GM23248 (cell line): Measurements from ENCODE around the gene NLK. TPM values are rescaled to one million over a fixed set of nuclear protein-coding genes. Genes with fewer than 3 reads are reported as not detected.

Source experiments
- DNase-seq: peaks from one replicate; pipeline ENCODE4 v3.0.0-alpha.2; 2015
- H2AFZ ChIP-seq: fragments of 200-600 bp; sonication (generic); 2 replicates; pipeline ENCODE4 v1.6.1; 2016; ENCODE audit warnings: antibody characterized with exemption
- H3F3A ChIP-seq: fragments of 200-600 bp; sonication (generic); 2 replicates; pipeline ENCODE4 v1.6.1; 2016; ENCODE audit warnings: mild to moderate bottlenecking, antibody characterized with exemption, mixed run types; ENCODE audit not compliant: insufficient read depth
- H3K27ac ChIP-seq: fragments of 200-600 bp; sonication (generic); 2 replicates; pipeline ENCODE4 v1.5.1; 2016; ENCODE audit warnings: mild to moderate bottlenecking
- H3K27me3 ChIP-seq: fragments of 200-600 bp; sonication (generic); replicated peaks from 2 replicates; pipeline ENCODE4 v1.6.1; 2016; ENCODE audit warnings: mild to moderate bottlenecking; ENCODE audit not compliant: insufficient read depth
- H3K36me3 ChIP-seq: fragments of 200-600 bp; sonication (generic); 2 replicates; pipeline ENCODE4 v1.6.1; 2016; ENCODE audit warnings: low read depth, mild to moderate bottlenecking
- H3K4me1 ChIP-seq: fragments of 200-600 bp; sonication (generic); 2 replicates; pipeline ENCODE4 v1.6.1; 2016; ENCODE audit warnings: mild to moderate bottlenecking; ENCODE audit not compliant: insufficient read depth
- H3K4me2 ChIP-seq: fragments of 200-600 bp; sonication (generic); one replicate; pipeline ENCODE4 v1.6.1; 2016; ENCODE audit warnings: mild to moderate bottlenecking; ENCODE audit not compliant: unreplicated experiment
- H3K4me3 ChIP-seq: fragments of 200-600 bp; sonication (generic); 2 replicates; pipeline ENCODE4 v1.5.1; 2016; ENCODE audit warnings: mild to moderate bottlenecking
- H3K79me2 ChIP-seq: fragments of 200-600 bp; sonication (generic); 2 replicates; pipeline ENCODE4 v1.6.1; 2016; ENCODE audit warnings: mild to moderate bottlenecking; ENCODE audit not compliant: insufficient read depth
- H3K9ac ChIP-seq: fragments of 200-600 bp; sonication (generic); 2 replicates; pipeline ENCODE4 v1.6.1; 2016; ENCODE audit warnings: mild to moderate bottlenecking
- H3K9me2 ChIP-seq: fragments of 200-600 bp; sonication (generic); 2 replicates; pipeline ENCODE4 v1.6.1; 2016; ENCODE audit warnings: mixed run types, mild to moderate bottlenecking, moderate library complexity; ENCODE audit not compliant: insufficient read depth
- H3K9me3 ChIP-seq: fragments of 200-600 bp; sonication (generic); one replicate; pipeline ENCODE4 v1.6.1; 2017; ENCODE audit warnings: low read depth
- H4K20me1 ChIP-seq: fragments of 200-600 bp; sonication (generic); 2 replicates; pipeline ENCODE4 v1.6.0; 2016; ENCODE audit not compliant: insufficient read depth
- EZH2 ChIP-seq: fragments of 200-600 bp; sonication (generic); IDR thresholded peaks from 2 replicates; pipeline ENCODE4 v1.6.1; 2018; ENCODE audit warnings: antibody characterized with exemption, mild to moderate bottlenecking; ENCODE audit not compliant: insufficient read depth, poor library complexity, severe bottlenecking
- EZH2phosphoT487 ChIP-seq: fragments of 200-600 bp; sonication (generic); IDR thresholded peaks from 2 replicates; pipeline ENCODE4 v1.6.1; 2018; ENCODE audit warnings: antibody characterized with exemption, moderate library complexity, mild to moderate bottlenecking, low read depth; ENCODE audit not compliant: insufficient read depth
- WGBS, 2 experiments: methylation state at CpG; one replicate each; pipeline ENCODE4 v1.1.6; 2015 to 2017; ENCODE audit warnings: low lambda C conversion rate in 2 of 2, low coverage in 1 of 2; ENCODE audit errors: missing lambda C conversion rate in 2 of 2; 5-methylcytosine and 5-hydroxymethylcytosine counted together
- in situ Hi-C: fragments of 300-500 bp; cut with MboI; formaldehyde crosslinking; loops from 2 replicates; pipeline ENCODE4 v1.15.0; 2020
- polyA plus RNA-seq: library from polyadenylated mRNA; unstranded; fragments of >200 nt; fragmentation: Nextera tagmentation; extraction: Ambion mirVana; gene quantifications from 2 replicates; pipeline ENCODE4 v1.2.1, GENCODE V29; 2016
- total RNA-seq: library from RNA; depleted of rRNA; stranded (reverse); fragments of >200 nt; shearing (Covaris generic); gene quantifications from 2 replicates; pipeline ENCODE4 v1.2.3, GENCODE V29; 2014

NLK gene
- total and polyA plus RNA-seq, 2 experiments from 2014 or later = 3.8 to 17.6 TPM

DNA sequence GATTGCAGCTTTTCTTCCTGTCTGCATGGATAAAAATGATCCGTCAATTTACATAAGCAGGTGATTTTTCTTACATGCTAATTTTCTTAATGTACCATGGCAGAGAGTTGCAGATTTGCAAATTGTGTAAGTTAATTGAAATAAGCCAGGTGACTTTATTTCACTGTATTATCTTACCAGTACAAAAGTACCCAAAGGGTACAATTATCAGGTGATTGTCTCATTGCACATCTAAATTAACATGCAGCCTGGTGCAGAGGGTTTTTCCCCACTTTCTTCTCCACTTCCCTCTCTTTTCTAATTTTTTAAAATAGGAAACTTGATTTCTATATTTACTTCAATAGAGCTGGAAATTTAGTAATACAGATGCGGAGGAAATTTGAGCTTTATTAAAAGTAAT is 11.2 kb downstream of the NLK start:
- WGBS, 2 experiments = 78 to 88% methylated on average over 2 of the region's 2 CpGs
- H3K4me2 ChIP-seq = no peak overlapping the region
- H4K20me1 ChIP-seq = 0 out of 2 replicates have a peak, but pooled peaks cover 3% of the 10 kb centered on the region
- no peak overlapping the region for H2AFZ ChIP-seq
- no peaks in the 10 kb centered on the region for H3K36me3 ChIP-seq
- no peak overlapping the region for H3K4me3 ChIP-seq
- no peak overlapping the region for H3K9ac ChIP-seq
- no peaks in the 10 kb centered on the region for H3K9me2 ChIP-seq
- peaks cover 11% of the 10 kb centered on the region for H3F3A ChIP-seq
- H3K27me3 ChIP-seq = no peaks in the 10 kb centered on the region
- no peaks in the 10 kb centered on the region for H3K9me3 ChIP-seq
- in situ Hi-C loops = no loop called here
- TF ChIP-seq EZH2 (no peak), EZH2phosphoT487 (no peak)
- peaks cover 100% of the 10 kb centered on the region for H3K79me2 ChIP-seq
- DNase-seq = no peak
- H3K27ac ChIP-seq = no peak overlapping the region
- H3K4me1 ChIP-seq = peaks cover 32% of the 10 kb centered on the region

DNA sequence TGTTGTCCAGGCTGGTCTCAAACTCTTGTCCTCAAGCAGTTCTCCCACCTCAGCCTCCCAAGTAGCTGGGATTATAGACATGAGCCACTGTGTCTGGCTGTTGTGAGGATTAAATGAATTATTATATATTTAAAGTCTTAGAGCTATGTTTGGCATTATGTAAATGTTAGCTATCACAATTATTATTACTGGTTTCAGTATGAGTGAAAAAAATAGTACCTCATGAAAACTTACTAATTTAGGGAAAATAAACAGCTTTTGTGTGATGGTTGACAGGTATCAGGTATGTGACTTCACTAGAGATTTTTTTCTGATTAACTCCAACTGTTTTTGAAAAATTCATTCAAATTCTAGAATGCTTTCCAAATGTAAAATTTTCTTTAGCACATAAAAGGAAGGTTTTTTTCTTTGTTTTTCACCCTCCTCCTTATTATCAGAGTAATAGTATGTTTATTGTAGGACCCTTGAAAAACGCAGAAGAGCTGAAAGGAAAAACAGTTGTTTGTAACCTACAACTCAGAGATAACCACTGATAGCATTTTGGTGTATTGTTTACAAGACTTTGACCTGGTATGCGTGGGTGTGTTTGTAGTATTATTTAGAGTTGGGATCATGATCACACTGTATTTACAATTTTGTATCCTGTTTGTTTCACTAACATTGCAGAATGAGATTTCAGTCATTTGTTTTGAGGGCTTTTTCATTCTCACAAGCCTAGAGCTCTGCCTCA is 13.2 kb downstream of the NLK start:
- Histone ChIP-seq H3K9me2 (no peaks in the 10 kb centered on the region), H3F3A (peaks cover 15% of the 10 kb centered on the region), H3K27ac (no peak overlapping the region), H2AFZ (no peak overlapping the region), H3K9ac (no peak overlapping the region), H3K4me2 (no peak overlapping the region), H3K4me3 (no peak overlapping the region), H4K20me1 (no peaks in the 10 kb centered on the region; the same call in 1 of the 2 replicates), H3K79me2 (peaks cover 100% of the 10 kb centered on the region), H3K4me1 (peaks cover 32% of the 10 kb centered on the region), H3K27me3 (no peaks in the 10 kb centered on the region), H3K9me3 (no peaks in the 10 kb centered on the region), H3K36me3 (no peaks in the 10 kb centered on the region)
- in situ Hi-C loops = no loop called here
- WGBS, 2 experiments = 93 to 98% methylated on average over 2 of the region's 2 CpGs
- TF ChIP-seq EZH2 = no peak
- TF ChIP-seq EZH2phosphoT487 = no peak
- DNase-seq = no peak

DNA sequence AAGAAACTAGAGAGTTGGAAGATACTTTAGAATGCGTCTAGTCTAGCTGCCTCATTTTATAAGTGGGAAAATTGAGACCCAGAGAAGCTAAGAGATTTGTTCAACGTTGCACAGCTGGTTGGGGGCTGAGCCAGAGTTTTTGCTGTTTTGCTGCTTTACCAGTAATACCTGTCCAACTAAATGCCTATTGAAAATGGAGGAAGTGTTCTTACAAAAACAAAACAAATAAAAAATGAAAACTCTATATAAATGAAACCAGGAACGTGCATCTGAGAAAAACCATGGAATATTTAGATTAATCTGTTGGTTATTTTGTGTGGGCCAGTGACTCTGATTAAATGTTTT is 13.8 kb downstream of the NLK start:
- in situ Hi-C loops = no loop called here
- 74 to 76% methylated on average over 3 of the region's 3 CpGs for WGBS, 2 experiments

DNA sequence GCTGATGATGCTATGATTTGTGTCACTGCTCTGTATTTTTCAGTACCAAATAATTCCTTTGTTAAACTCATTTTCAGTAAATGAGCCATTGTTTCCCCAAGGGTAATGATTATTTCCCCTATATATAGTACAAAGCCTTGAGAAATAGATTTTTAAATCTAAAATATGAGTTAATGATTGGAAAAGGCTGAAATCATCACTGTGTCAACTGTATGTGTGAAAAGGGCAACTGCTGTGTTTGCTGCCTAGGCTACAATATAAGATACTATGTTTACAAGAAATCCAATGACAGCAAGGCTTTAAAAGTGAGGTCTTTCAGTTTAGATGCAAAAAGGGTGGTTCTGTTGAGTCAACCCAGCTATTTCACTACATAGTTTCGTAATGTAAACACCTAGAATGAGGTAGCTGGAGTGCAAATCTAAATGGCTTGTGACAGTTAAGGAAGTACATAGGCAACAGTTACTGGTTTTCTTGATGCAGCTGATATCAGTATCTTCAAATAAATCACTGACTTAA is 15.3 kb downstream of the NLK start:
- Histone ChIP-seq H4K20me1 (no peaks in the 10 kb centered on the region; the same call in 1 of the 2 replicates), H3F3A (peaks cover 15% of the 10 kb centered on the region), H3K4me2 (peak overlapping the region; percentile 18), H2AFZ (no peak overlapping the region), H3K9ac (peak overlapping the region; percentile 19; the same call in 1 of the 2 replicates), H3K27ac (peak overlapping the region; percentile 69), H3K79me2 (peaks cover 99% of the 10 kb centered on the region), H3K4me3 (no peak overlapping the region), H3K9me2 (no peaks in the 10 kb centered on the region), H3K36me3 (no peaks in the 10 kb centered on the region), H3K27me3 (no peaks in the 10 kb centered on the region), H3K9me3 (no peaks in the 10 kb centered on the region), H3K4me1 (peaks cover 23% of the 10 kb centered on the region)
- in situ Hi-C loops = no loop called here
- WGBS, 2 experiments = 92 to 93% methylated on average over 1 of the region's 1 CpG
- TF ChIP-seq EZH2phosphoT487 (no peak), EZH2 (no peak)
- peak; percentile 57 for DNase-seq

More for the DNA sequence above, 13.8 kb downstream of the NLK start:
- Histone ChIP-seq H3K9me2 (no peaks in the 10 kb centered on the region), H3K4me2 (no peak overlapping the region), H3K27ac (no peak overlapping the region), H3K9me3 (no peaks in the 10 kb centered on the region), H3K36me3 (no peaks in the 10 kb centered on the region), H3K79me2 (peaks cover 100% of the 10 kb centered on the region), H3K9ac (no peak overlapping the region), H3K27me3 (no peaks in the 10 kb centered on the region), H2AFZ (no peak overlapping the region), H3K4me1 (peaks cover 32% of the 10 kb centered on the region), H3K4me3 (no peak overlapping the region), H3F3A (peaks cover 15% of the 10 kb centered on the region), H4K20me1 (no peaks in the 10 kb centered on the region; the same call in 1 of the 2 replicates)
- TF ChIP-seq EZH2phosphoT487 (no peak), EZH2 (no peak)
- DNase-seq = no peak
